Stimulated activated naive CD8-positive, alpha-beta T cell treated with anti-CD3 and anti-CD28 coated beads, Interleukin-15, Interleukin-2, amounts not matched to agents 100 U/mL and 50 U/mL, for 24 hours (primary cell): ENCODE results near the gene ARHGAP10.

ENCODE experiments used
- ATAC-seq: fragments of 150-1000 bp; cut with Tn5 transposase; one replicate; pipeline ENCODE4 v1.10.0; 2021
- DNase-seq: peaks from one replicate; pipeline ENCODE4 v3.0.0; 2021

Gene ARHGAP10

DNA sequence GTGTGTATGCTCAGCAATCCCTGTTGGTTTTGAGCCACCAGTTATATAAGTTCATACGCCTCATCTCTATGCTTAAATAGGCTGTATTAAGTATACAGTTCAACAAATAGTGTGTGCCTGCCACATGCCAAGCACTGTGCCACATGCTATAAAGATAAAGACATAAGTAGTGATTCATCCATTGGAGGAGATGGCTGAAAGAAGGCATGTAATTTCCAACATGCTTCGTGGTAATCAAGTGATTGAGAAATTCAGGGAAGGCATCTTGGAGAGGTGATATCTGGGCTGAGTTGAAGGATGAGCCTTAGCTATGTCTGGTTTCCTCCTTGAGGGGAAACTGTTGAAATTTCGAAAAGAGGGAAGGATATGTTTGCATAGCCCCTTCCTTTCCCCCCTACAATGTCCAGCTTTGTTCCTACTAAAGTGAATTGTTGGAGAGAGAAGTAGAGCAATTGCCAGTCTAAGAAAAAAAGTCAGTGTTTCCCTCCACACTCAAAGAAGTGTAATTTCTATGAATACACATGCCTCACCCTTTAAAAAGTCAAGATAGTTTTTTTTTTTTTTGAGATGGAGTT lies 96.5 kb downstream of the ARHGAP10 start:
- DNase-seq (no peak), ATAC-seq (no peak)

GRCh38 chr4:147829401-147830101 lies 97.7 kb downstream of the ARHGAP10 start:
- DNase-seq (no peak), ATAC-seq (no peak)

DNA sequence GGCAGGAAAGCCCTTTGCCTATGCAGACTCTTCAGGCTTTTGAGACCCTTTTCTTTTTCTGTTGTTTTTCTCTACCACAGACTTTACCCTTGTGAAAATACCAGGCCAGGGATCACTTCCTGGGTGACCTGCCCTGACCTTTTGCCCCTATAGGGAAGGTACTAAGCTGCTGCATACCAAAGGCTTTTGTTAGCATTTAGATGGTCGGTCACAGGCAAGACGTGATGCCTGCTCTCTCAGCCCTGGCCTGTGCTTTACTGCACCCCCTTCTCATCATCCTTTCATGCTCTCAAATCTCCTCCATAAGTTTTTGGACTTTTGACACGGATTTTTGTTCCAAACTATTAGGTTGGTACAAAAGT lies 98.2 kb downstream of the ARHGAP10 start:
- ATAC-seq (no peak), DNase-seq (no peak)

DNA sequence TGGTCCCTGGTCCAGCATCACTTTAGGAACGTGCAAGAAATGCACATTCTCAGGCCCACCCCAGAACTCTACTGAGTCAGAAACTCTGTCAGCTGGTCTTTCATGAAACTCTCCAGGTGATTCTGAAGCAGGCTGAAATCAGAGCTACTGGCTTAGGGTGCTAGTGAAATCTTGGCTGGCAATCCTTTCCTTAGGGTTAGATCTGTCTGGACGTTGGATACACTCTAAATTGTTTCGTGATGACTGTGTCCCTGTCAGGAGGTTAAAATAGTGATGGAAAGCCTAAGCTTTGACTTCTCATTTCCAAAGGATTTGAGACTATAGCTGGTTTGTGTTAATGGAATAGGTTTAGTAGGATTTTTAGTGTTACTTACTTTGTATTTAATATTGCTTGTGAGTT lies 99.1 kb downstream of the ARHGAP10 start:
- DNase-seq = no peak
- no peak for ATAC-seq

GRCh38 chr4:147831551-147832171 lies 99.8 kb downstream of the ARHGAP10 start:
- ATAC-seq = no peak
- DNase-seq = no peak

GRCh38 chr4:147833254-147833653 lies 101.4 kb downstream of the ARHGAP10 start:
- ATAC-seq (peak; percentile 14), DNase-seq (no peak)

DNA sequence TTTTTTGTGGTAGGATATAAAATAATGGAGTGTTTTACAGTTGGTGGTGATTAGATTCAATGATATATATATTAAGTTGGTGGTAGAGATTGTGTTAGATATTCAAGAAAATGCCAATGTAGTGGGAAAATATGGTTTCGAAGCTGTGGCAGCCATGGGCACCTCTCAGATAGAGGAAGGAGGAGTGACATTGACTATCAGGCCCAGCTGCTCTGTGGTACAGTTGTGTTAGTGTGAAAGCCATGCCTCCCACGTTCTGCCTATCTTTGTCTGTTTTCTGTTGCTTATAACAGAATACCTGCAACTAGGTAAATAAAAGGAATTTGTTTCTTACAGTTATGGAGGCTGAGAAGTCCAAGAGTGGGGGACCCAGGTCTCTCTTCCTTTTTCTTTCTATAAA lies 101.9 kb downstream of the ARHGAP10 start:
- DNase-seq = no peak
- peak; percentile 28 for ATAC-seq

GRCh38 chr4:147834480-147834879 lies 102.6 kb downstream of the ARHGAP10 start:
- DNase-seq (no peak), ATAC-seq (no peak)

- no peak for ATAC-seq
- no peak for DNase-seq
Observed at GRCh38 chr4:147836807-147837206, 104.9 kb downstream of the ARHGAP10 start.

- DNase-seq = no peak
Observed at GRCh38 chr4:147837435-147837834, 105.5 kb downstream of the ARHGAP10 start.

DNA sequence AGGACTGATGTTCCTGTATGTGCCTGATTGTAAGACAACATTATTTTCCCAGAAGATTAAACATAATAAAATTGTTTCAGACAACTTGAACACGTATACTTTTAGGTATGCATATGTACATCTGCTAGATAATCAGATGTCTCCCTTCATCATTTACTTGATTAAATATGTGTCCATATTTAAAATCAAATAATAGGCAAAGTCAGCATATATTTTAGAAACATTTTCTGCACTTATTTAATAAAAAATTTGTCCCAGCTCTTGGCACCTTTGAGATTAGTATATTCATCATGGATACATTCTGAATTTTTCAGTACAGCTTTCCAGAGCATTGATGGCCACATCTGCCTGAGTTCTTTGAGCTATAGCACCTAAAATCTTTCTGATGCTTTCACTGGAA lies 106.0 kb downstream of the ARHGAP10 start:
- ATAC-seq = no peak
- no peak for DNase-seq

More at GRCh38 chr4:147837435-147837834, 105.5 kb downstream of the ARHGAP10 start:
- ATAC-seq = no peak

DNA sequence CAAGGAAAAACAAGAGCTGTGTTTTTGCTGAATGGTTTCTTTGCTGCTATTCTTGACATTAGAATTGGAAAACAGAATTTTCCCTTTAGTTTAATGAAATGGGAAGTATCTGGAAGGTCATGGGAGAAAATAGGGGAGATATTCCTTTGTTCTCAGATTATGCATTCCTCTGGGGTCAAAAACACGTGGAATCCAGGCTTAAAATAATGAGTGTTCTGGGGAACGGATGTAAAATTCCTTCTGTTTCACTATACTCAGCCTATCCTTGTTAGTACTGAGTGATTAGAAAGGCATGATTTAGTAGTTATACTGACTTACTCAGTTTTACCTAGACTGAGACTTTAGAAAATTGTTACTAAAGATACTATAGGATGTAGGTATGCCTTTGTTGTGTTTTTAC lies 107.3 kb downstream of the ARHGAP10 start:
- DNase-seq (no peak), ATAC-seq (no peak)

DNA sequence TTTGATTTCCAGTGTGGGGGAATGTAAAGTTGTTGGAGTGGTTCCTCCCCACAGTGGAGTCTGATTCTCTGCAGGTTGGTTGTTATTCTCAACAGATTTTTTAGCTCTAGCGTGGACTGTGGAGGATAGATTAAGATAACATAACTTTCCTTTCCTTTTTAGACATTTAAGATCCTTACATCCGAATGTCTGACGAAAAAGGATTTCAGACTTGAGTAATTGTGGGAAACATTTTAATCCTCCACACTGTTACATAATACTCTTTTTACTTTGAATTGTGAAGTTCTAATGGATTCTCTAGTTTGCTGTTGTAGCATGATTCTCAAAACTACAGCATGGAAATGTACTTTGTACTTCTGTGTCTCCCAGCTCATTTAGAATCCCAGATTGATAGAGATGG lies 107.8 kb downstream of the ARHGAP10 start:
- no peak for DNase-seq
- ATAC-seq = no peak

GRCh38 chr4:147840838-147841738 lies 109.2 kb downstream of the ARHGAP10 start:
- no peak for DNase-seq
- no peak for ATAC-seq

- ATAC-seq = no peak
- no peak for DNase-seq
Observed at GRCh38 chr4:147842573-147842972, 110.7 kb downstream of the ARHGAP10 start.

- DNase-seq (no peak), ATAC-seq (peak; percentile 35)
Observed at GRCh38 chr4:147843162-147843561, 111.3 kb downstream of the ARHGAP10 start.

DNA sequence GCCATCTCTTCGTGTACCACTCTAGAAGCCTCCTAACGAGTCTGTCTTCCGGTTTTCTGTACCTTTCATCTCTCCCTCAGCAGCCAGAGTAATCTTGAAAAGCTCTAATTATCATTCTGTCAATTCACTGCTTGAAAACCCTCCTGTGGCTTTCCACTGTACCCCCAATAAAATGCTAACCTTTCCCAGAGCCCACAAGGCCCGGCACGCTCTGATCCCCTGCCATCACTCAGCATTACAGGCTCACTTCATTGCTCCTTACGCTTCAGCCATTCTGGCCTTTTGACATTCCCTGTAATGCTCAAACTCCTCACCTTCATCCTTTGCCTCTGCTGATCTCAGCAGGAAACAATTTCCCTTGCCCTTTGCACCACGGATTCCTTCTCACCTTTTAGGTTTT lies 112.9 kb downstream of the ARHGAP10 start:
- ATAC-seq = no peak
- no peak for DNase-seq

GRCh38 chr4:147846318-147847155 lies 114.6 kb downstream of the ARHGAP10 start:
- DNase-seq (peak; percentile 20), ATAC-seq (peak; percentile 82)

GRCh38 chr4:147847751-147848590 lies 116.1 kb downstream of the ARHGAP10 start:
- DNase-seq = no peak

GRCh38 chr4:147848634-147849033 lies 116.7 kb downstream of the ARHGAP10 start:
- no peak for ATAC-seq
- no peak for DNase-seq

More at GRCh38 chr4:147847751-147848590, 116.1 kb downstream of the ARHGAP10 start:
- ATAC-seq = no peak

DNA sequence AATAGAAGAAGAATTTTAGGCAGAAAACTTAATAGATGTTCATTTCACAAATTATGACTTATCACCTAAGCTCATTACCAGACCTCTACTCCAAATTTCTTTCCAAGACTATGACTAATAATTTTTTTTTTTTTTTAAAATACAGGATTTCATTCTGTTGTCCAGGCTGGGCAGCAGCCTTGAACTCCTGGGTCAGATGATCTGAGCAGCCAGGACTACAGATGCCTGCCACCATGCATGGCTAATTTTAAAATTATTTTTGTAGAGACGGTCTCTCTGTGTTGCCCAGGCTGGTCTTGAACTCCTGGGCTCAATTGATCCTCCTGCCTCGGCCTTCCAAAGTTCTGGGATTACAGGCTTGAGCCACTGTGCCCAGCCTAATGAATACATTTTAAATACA lies 119.2 kb downstream of the ARHGAP10 start:
- ATAC-seq (no peak), DNase-seq (no peak)
